GM12874 (cell line): Measurements from ENCODE around the gene CAMLG.
A peak's percentile ranks its signal among the peaks of the same experiment; 100 is the strongest.

ENCODE experiments used
- CTCF ChIP-seq: IDR thresholded peaks from 2 replicates; pipeline ENCODE4 v1.5.1; 2011; ENCODE audit warnings: low read depth, mild to moderate bottlenecking, control low read depth, low read length, moderate library complexity; ENCODE audit not compliant: insufficient read depth

CAMLG gene

GRCh38 chr5:134758504-134759341 is 20.4 kb downstream of the CAMLG start, which contains the start of gene DDX46:
Gene DDX46 (plus strand): TSS chr5:134758779. CDS start chr5:134758939, 160 bp downstream.
- peak; percentile 89 for TF ChIP-seq CTCF

- TF ChIP-seq CTCF, result no peak
These were observed 30.9 kb downstream of the CAMLG start for GRCh38 chr5:134769206-134769605.

- no peak for TF ChIP-seq CTCF
These were observed 34.2 kb downstream of the CAMLG start for GRCh38 chr5:134772461-134773125.

- TF ChIP-seq CTCF, result no peak
These were observed 39.0 kb downstream of the CAMLG start for GRCh38 chr5:134777366-134777765.

- no peak for TF ChIP-seq CTCF
These were observed 46.0 kb downstream of the CAMLG start for GRCh38 chr5:134784241-134784920.

GRCh38 chr5:134784946-134785620 is 46.7 kb downstream of the CAMLG start:
- no peak for TF ChIP-seq CTCF
